Fibroblast of mammary gland (primary cell): ENCODE measurements around the gene FOXK2.
"Not testable (repeated sequence)": the region's sequence is repeated elsewhere in the genome, so short reads cannot be mapped to it uniquely, and the experiment has no call there.

Experiments
- DNase-seq: peaks from one replicate; pipeline ENCODE4 v3.0.0-alpha.2; 2010; ENCODE audit warnings: low read depth
- H3K4me3 ChIP-seq: 2 replicates; pipeline ENCODE4 v1.5.1; 2011; ENCODE audit warnings: low read depth, mild to moderate bottlenecking, low read length, moderate library complexity; ENCODE audit not compliant: control insufficient read depth
- TF ChIP-seq, protein P1 (sequence below): conservative IDR thresholded peaks from 2 replicates; pipeline ENCODE4 v1.5.1; 2011; ENCODE audit warnings: low read depth, low read length, inconsistent platforms; ENCODE audit not compliant: control insufficient read depth, insufficient read depth

FOXK2 gene

GRCh38 chr17:82560802-82561428 lies 41.4 kb downstream of the FOXK2 start:
- no peak for DNase-seq
- TF ChIP-seq, protein P1, sequence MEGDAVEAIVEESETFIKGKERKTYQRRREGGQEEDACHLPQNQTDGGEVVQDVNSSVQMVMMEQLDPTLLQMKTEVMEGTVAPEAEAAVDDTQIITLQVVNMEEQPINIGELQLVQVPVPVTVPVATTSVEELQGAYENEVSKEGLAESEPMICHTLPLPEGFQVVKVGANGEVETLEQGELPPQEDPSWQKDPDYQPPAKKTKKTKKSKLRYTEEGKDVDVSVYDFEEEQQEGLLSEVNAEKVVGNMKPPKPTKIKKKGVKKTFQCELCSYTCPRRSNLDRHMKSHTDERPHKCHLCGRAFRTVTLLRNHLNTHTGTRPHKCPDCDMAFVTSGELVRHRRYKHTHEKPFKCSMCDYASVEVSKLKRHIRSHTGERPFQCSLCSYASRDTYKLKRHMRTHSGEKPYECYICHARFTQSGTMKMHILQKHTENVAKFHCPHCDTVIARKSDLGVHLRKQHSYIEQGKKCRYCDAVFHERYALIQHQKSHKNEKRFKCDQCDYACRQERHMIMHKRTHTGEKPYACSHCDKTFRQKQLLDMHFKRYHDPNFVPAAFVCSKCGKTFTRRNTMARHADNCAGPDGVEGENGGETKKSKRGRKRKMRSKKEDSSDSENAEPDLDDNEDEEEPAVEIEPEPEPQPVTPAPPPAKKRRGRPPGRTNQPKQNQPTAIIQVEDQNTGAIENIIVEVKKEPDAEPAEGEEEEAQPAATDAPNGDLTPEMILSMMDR = no peak

DNA sequence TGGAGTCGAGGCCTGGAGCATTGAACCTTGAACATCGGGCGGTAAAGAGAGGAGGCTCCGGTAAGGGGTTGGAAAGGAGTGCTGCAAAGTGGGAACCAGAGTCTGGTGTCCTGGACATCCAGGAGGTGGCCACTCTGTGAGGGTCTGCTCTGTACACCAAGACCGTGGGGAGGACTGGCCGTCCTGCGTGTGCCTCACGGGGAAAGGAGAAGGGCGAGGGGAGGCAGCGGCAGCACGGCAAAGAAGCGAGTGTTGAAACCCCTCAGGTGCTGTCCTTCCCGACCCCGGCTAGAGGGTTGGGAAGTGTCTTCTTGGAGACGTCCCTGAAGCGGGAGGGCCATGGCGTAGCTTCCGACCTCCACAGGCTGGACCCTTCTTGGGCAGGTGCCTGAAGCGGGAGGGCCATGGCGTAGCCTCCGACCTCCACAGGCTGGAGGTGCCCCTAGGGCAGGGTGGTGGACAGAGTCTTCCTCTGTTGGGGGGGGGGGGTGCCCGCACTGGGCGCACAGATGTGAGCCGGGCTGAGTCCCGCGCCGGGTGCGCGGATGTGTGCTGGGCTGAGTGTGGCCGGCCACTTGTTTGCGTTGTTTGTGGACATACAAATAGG lies 42.0 kb downstream of the FOXK2 start:
- H3K4me3 ChIP-seq = no peak overlapping the region
- TF ChIP-seq, protein P1 = no peak
- DNase-seq = no peak

More at GRCh38 chr17:82560802-82561428, 41.4 kb downstream of the FOXK2 start:
- no peak overlapping the region for H3K4me3 ChIP-seq

DNA sequence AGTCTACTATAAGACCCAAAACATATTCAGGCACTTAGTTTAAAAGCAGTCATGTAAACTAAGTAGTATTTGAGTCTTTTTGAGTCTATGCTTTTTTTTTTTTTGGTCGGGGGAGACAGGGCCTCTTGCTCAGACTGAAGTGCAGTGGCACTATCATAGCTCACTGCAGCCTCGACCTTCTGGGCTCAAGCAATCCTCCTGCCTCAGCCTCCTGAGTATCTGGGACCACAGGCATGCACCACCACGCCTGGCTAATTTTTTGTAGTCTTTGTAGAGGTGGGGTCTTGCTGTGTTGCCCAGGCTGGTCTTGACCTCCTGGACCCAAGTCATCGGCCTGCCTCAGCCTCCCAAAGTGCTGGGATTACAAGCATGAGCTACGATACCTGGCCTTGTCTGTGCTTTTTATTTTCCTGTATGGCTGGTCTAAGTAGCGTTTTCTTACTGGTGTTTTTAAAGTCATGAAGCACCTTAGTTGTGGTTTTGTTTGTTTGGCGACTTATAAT lies 43.2 kb downstream of the FOXK2 start:
- not testable (repeated sequence) for H3K4me3 ChIP-seq, DNase-seq

DNA sequence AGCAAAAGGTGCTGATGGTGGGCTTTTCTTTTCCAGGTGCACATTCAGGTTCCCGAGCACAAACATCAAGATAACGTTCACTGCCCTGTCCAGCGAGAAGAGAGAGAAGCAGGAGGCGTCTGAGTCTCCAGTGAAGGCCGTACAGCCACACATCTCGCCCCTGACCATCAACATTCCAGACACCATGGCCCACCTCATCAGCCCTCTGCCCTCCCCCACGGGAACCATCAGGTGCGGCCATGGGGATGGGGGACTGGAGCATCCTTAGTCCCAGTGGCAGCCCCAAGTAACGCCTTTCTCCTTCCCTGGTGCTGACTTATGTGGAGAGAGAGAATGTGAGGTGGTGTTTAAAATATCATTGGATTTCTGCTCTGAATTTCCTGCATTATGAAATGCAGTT lies 43.8 kb downstream of the FOXK2 start:
- TF ChIP-seq, protein P1 = no peak

GRCh38 chr17:82563745-82564144 lies 44.2 kb downstream of the FOXK2 start:
- not testable (repeated sequence) for DNase-seq, H3K4me3 ChIP-seq

More for the DNA sequence above, 43.8 kb downstream of the FOXK2 start:
- no peak overlapping the region for H3K4me3 ChIP-seq
- no peak for DNase-seq

GRCh38 chr17:82564241-82564640 lies 44.7 kb downstream of the FOXK2 start:
- no peak overlapping the region for H3K4me3 ChIP-seq
- TF ChIP-seq, protein P1 = no peak
- no peak for DNase-seq

DNA sequence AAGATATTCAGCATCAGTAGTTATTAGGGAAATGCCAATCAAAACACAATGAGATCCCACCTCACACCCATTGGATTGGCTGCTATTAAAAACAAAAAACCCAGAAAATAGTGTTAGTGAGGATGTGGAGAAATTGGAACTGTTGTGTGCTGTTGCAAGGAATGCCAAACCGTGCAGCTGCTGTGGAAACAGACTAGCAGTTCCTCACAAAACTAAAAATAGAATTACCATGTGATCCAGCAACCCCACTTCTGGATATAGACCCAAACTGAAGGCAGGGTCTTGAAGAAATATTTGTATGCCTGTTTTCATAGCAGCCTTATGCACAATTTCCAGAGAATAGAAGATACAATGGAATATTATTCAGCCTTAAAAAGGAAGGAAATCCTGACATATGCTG lies 46.0 kb downstream of the FOXK2 start:
- TF ChIP-seq, protein P1 = no peak
- DNase-seq = no peak
- H3K4me3 ChIP-seq = no peak overlapping the region
